IgD-negative memory B cell (primary cell): ENCODE results near the gene TMEM168. TPM values are rescaled to one million over a fixed set of nuclear protein-coding genes. Genes with fewer than 3 reads are reported as not detected.
A peak's percentile ranks its signal among the peaks of the same experiment; 100 is the strongest.

Experiments used
- H3K27ac Mint-ChIP-seq, 3 donors: one replicate each; pipeline ENCODE4 v1.8.0; 2020 to 2022; ENCODE audit warnings: mild to moderate bottlenecking in 3 of 3, mixed read lengths in 3 of 3, moderate library complexity in 1 of 3
- H3K27me3 Mint-ChIP-seq: one replicate; pipeline ENCODE4 v1.8.0; 2021; ENCODE audit warnings: mixed read lengths
- H3K36me3 Mint-ChIP-seq: one replicate; pipeline ENCODE4 v1.8.0; 2020; ENCODE audit warnings: mild to moderate bottlenecking, mixed read lengths
- H3K4me1 Mint-ChIP-seq, 3 donors: one replicate each; pipeline ENCODE4 v1.8.0; 2020 to 2022; ENCODE audit warnings: mixed read lengths in 3 of 3, mild to moderate bottlenecking in 1 of 3
- H3K4me3 Mint-ChIP-seq, 4 donors: one replicate each; pipeline ENCODE4 v1.8.0; 2020 to 2022; ENCODE audit warnings: mild to moderate bottlenecking in 4 of 4, mixed read lengths in 4 of 4, moderate library complexity in 3 of 4
- H3K9me3 Mint-ChIP-seq, 3 donors: one replicate each; pipeline ENCODE4 v1.8.0; 2020 to 2021; ENCODE audit warnings: mixed read lengths in 3 of 3, mild to moderate bottlenecking in 1 of 3
- polyA plus RNA-seq: library from polyadenylated mRNA; unstranded; fragments of 300-500 nt; fragmentation: Illumina TruSeq; gene quantifications from one replicate; pipeline ENCODE4 v1.2.3, GENCODE V29; 2021

TMEM168 gene
- polyA plus RNA-seq, 1 donor from 2014 or later = 6.0 TPM

DNA sequence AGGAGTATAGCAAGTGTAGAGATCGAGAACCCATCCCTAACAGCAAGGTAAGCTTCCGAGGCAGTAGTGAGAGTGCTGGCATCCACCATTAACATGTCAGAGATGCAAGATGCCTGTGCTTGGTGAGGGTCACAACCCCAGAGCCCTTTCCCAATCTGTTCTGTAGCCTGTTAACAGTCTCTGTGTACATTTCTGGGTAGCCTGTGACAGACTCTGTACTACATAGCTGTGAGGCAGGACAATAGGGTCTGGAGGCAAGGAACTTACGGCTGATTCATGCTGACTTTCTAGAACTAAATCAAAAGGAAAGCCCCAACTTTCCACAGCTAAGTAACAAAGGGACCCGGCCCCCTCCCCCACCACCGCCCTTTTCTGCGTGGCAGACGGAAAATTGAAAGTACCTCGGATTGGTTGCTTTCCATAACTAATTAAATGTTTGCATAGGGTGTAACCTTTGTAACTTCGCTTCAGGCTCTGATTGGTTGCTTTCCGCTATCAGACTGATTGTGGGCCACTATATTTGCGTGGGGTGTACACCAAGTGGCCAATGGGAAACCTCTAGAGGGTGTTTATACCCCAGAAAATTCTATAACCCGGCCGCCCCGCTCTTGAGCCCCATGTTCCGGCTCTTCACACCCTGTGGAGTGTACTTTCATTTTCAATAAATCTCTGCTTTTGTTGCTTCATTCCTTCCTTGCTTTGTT is 1.4 kb upstream of the TMEM168 start:
- Mint-ChIP-seq H3K4me3 (peak overlapping the region in 1 of 4 donors; percentile 98), H3K9me3 (no peaks in the 10 kb centered on the region), H3K4me1 (peaks cover 22 to 35% (median 32%) of the 10 kb centered on the region in 3 donors), H3K27ac (peak overlapping the region in 2 of 3 donors; percentile 98 to 99), H3K36me3 (peaks cover 3% of the 10 kb centered on the region), H3K27me3 (no peaks in the 10 kb centered on the region)

DNA sequence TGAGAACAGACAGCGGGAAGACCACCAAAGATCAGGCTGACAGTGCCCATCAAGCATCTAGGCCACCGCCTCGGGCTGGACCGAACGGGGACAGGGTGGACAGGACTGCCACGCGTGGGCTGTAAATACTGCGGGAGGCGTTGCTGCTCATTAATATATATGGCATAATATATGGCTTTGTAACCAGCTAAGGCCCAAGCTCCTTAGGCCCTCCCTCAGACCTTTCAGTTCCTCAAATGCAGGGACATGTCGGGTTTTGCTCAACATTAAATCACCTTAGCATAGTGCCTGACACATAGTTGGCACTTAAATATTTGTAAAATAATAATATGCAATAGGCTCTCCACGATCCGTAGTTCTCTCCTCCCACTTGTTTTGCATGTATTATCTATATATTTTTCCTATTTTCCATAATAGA is 402 bp upstream of the TMEM168 start:
- peaks cover 22 to 37% (median 35%) of the 10 kb centered on the region in 3 donors for H3K4me1 Mint-ChIP-seq
- peak overlapping the region; percentile 92 to 98 (median 98) for H3K4me3 Mint-ChIP-seq
- peaks cover 3% of the 10 kb centered on the region for H3K36me3 Mint-ChIP-seq
- peak overlapping the region; percentile 97 to 99 (median 98) for H3K27ac Mint-ChIP-seq
- no peaks in the 10 kb centered on the region for H3K9me3 Mint-ChIP-seq
- no peaks in the 10 kb centered on the region for H3K27me3 Mint-ChIP-seq

DNA sequence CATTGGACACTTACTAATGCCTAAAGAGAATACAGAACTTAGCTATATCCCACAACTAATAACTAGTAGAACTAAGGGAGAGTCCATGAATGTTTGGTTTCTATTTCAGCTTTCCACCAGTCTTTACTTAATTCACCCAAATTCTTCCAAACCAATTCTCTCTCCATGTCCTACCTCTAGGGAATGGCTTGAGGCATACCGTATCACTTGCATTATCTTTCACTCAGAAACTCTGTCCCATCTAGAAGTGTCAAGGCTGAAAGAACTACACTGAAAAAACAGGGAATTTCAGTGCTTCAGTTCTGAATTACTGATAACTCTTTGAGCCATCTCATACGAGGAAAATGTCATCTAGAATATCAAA is 758 bp downstream of the TMEM168 start:
- no peaks in the 10 kb centered on the region for H3K27me3 Mint-ChIP-seq
- H3K4me1 Mint-ChIP-seq = peaks cover 22 to 37% (median 35%) of the 10 kb centered on the region in 3 donors
- no peaks in the 10 kb centered on the region for H3K9me3 Mint-ChIP-seq
- H3K27ac Mint-ChIP-seq = peak overlapping the region; percentile 97 to 99 (median 98)
- peaks cover 3% of the 10 kb centered on the region for H3K36me3 Mint-ChIP-seq
- peak overlapping the region; percentile 92 to 98 (median 98) for H3K4me3 Mint-ChIP-seq

DNA sequence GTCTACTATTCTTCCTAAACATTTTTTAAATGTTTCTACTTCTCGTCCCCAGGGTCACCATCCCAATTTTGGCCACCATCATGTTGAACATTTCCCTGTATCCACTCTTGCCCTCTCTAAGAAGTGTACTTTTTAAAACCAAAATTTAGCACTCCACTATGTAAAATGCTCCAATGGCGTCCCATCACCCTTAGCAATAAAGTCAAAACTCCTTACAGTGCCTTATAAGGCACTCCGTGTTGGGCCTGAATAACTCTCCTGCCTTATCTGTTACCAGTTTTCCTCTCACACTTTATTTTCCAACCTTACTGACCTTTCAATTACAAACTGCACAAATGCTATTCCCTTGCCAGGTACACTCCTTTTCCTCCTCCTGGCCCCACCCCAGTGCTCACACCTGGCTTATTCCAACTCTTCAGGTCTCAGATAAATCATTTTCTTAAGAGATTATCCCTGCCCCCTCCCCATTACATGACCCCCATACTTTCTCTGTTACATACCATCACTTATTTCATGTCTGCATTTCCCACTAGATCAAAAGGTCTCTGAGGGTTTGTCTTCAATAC is 1.3 kb downstream of the TMEM168 start:
- peak overlapping the region; percentile 92 to 98 (median 98) for H3K4me3 Mint-ChIP-seq

DNA sequence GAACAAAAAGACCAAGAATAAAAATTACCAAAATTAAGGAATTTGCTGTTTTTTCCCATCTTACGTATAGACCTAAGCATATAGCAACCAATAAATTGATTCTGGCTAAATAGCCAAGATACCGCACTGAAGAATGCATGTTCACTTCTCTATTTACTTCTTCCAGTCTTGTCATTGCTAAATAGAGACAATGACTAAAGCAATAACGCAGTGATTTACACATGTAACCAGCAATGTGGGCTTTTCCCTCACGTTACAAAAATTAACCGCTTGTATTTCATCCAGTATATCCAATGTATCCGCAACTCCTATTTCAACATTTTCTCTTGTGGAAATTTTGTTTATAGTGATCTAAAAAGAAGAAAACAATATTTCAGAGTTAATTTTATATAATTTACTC is 5.6 kb downstream of the TMEM168 start:
- H3K27ac Mint-ChIP-seq = no peak overlapping the region
- peaks cover 16 to 38% (median 36%) of the 10 kb centered on the region in 3 donors for H3K4me1 Mint-ChIP-seq
- peaks cover 3% of the 10 kb centered on the region for H3K36me3 Mint-ChIP-seq
- H3K9me3 Mint-ChIP-seq = no peaks in the 10 kb centered on the region
- H3K4me3 Mint-ChIP-seq = no peak overlapping the region
- H3K27me3 Mint-ChIP-seq = no peaks in the 10 kb centered on the region

More for the DNA sequence above, 1.3 kb downstream of the TMEM168 start:
- Mint-ChIP-seq H3K27me3 (no peaks in the 10 kb centered on the region), H3K4me1 (peaks cover 22 to 37% (median 35%) of the 10 kb centered on the region in 3 donors), H3K36me3 (peaks cover 3% of the 10 kb centered on the region), H3K27ac (peak overlapping the region; percentile 82 to 98 (median 91)), H3K9me3 (no peaks in the 10 kb centered on the region)

DNA sequence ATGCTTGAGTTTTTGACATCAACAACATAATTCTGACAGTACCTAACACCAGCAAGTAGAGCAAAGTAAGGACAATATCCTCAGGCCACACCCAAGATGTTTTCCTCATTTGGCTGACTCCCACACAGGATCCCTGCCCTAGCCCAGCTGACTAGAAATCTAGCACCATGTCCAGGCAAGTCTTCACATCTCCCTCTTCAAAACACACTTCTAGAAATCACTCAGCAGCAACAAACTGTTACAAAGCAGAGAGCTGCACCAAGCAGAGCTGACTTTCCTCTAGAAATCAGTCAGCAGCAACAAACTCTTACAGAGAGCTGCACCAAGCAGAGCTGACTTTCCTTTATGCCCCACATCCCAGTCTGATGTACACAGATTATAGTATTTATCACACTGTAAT is 7.7 kb downstream of the TMEM168 start:
- Mint-ChIP-seq H3K4me3 (no peak overlapping the region), H3K9me3 (no peaks in the 10 kb centered on the region), H3K4me1 (peaks cover 0 to 21% (median 18%) of the 10 kb centered on the region in 3 donors), H3K27ac (peak overlapping the region in 2 of 3 donors; percentile 18 to 35), H3K27me3 (no peaks in the 10 kb centered on the region), H3K36me3 (no peaks in the 10 kb centered on the region)

DNA sequence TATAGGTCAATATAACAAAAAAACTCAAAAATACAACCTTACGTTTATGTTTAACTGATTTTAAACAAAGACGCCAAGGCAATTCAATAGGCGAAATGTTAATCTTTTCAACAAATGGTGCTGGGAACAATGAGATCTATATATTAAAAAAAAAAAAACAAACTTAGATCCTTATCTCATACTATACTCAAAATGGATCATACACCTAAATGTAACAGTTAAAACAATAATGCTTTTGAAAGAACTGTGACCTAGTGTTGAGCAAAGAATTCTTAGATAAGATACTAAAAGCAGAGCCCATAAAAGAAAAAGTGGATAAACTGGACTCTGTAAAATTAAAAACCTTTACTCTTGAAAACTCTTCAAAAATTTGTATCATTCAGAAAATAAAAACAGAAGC is 8.6 kb downstream of the TMEM168 start:
- Mint-ChIP-seq H3K4me3 (no peak overlapping the region), H3K36me3 (peaks cover 2% of the 10 kb centered on the region), H3K9me3 (no peaks in the 10 kb centered on the region), H3K27ac (no peak overlapping the region), H3K4me1 (peaks cover 0 to 18% (median 15%) of the 10 kb centered on the region in 3 donors), H3K27me3 (no peaks in the 10 kb centered on the region)

DNA sequence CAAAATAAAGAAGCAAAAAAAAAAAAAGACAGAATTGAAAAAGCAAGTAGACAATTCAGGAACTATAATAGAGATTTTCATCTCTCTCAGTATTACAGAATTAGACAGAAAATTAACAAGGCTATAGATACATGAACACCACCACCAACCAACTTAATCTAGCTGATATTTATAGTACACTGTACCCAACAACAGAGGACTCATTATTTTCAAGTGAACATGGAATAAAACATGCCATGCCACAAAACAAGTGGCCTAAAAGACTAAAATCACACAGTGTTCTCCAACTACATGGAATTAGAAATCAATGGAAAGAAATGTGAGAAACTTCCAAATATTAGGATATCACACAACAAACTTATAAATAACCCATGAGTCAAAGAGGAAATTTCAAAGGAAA is 9.1 kb downstream of the TMEM168 start:
- Mint-ChIP-seq H3K4me1 (peaks cover 0 to 18% (median 11%) of the 10 kb centered on the region in 3 donors), H3K27me3 (no peaks in the 10 kb centered on the region), H3K9me3 (no peaks in the 10 kb centered on the region), H3K27ac (no peak overlapping the region), H3K4me3 (no peak overlapping the region), H3K36me3 (peaks cover 2% of the 10 kb centered on the region)

DNA sequence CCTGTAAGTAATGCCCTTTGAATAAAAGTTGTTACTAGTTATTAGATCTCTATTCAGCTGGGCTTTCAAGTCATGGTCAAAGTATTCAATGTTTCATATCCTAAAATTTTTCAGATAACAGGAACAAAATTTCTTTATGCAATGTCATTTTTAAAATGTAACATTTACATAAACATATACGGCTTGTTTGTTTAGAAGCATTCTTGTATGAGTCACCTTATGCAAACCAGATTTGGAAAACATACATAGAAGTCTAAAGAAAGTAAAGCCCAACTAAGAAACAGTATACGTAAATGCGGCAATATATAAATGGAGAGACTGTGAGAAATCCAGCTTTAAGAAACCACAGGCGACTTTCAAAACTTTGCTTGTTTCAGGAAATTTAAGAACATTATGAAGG is 10.5 kb downstream of the TMEM168 start:
- H3K4me3 Mint-ChIP-seq = no peak overlapping the region
- H3K27ac Mint-ChIP-seq = no peak overlapping the region
- H3K36me3 Mint-ChIP-seq = peaks cover 2% of the 10 kb centered on the region
- no peaks in the 10 kb centered on the region for H3K9me3 Mint-ChIP-seq
- H3K27me3 Mint-ChIP-seq = no peaks in the 10 kb centered on the region
- peaks cover 1 to 18% (median 11%) of the 10 kb centered on the region in 3 donors for H3K4me1 Mint-ChIP-seq

DNA sequence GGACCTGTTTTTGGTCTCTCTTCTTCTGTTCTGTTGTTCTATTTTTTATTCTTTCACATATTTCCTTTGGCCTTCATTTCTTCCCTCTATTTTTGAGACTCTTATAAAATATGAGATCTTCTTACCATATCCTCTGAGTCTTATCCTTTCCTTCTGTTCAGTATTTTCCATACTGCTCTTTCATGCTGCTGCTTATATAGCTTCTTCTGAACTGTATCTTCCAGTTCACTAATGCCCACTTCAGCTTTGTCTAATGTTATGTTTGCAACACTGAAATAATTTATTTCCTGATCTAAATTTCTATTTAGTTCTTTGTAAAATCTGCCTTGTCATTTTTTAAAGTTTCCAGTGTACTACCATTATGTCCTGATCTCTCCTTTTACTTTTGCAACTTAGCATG is 12.8 kb downstream of the TMEM168 start:
- peak overlapping the region in 1 of 3 donors; percentile 59 for H3K27ac Mint-ChIP-seq

DNA sequence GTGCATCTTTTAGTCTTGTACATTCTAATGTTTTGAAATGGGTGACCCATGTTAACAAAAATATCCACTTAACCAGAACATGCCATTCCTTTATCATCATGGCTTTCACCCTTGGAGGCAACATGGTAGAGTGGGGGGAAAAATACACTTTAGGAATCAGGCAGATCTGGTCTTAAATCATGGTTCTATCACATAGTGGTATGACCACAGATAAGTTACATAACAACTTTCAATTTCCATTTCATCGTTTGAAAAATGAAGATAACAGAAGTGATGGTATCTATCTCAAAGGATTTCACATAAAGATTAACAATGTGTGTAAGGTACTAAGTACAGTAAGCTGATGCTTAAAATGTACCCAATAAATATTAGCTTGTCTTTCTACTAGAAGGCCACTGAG is 19.0 kb downstream of the TMEM168 start:
- no peak overlapping the region for H3K4me3 Mint-ChIP-seq
- H3K27ac Mint-ChIP-seq = no peak overlapping the region
- H3K36me3 Mint-ChIP-seq = peaks cover 3% of the 10 kb centered on the region
- H3K27me3 Mint-ChIP-seq = no peaks in the 10 kb centered on the region
- peaks cover 0 to 5% (median 1%) of the 10 kb centered on the region in 3 donors for H3K4me1 Mint-ChIP-seq
- H3K9me3 Mint-ChIP-seq = no peaks in the 10 kb centered on the region

More for the DNA sequence above, 12.8 kb downstream of the TMEM168 start:
- Mint-ChIP-seq H3K27me3 (no peaks in the 10 kb centered on the region), H3K4me3 (no peak overlapping the region), H3K36me3 (peaks cover 4% of the 10 kb centered on the region), H3K4me1 (peaks cover 1 to 12% (median 6%) of the 10 kb centered on the region in 3 donors), H3K9me3 (no peaks in the 10 kb centered on the region)

DNA sequence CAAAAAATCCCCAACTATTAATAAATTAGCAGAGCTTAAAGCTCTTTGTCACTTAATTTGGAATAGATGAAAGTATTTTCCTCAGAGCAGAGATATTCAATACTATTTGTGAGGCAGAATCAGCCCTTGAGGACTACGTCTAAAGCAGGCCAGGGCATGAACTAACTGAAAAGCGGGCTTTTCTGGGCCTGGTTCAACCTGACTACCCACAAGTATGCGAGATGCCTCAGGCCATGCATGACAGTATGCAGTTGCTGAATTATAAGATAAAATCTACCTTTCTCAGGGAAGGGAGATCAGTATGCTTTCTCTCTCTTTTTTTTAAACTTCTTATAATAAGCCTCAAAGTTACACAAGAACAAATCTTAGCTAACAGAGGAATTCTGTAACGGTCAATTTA is 20.1 kb downstream of the TMEM168 start:
- Mint-ChIP-seq H3K9me3 (no peaks in the 10 kb centered on the region), H3K4me3 (no peak overlapping the region), H3K36me3 (peaks cover 3% of the 10 kb centered on the region), H3K4me1 (peaks cover 0 to 8% (median 4%) of the 10 kb centered on the region in 3 donors), H3K27me3 (no peaks in the 10 kb centered on the region), H3K27ac (no peak overlapping the region)

DNA sequence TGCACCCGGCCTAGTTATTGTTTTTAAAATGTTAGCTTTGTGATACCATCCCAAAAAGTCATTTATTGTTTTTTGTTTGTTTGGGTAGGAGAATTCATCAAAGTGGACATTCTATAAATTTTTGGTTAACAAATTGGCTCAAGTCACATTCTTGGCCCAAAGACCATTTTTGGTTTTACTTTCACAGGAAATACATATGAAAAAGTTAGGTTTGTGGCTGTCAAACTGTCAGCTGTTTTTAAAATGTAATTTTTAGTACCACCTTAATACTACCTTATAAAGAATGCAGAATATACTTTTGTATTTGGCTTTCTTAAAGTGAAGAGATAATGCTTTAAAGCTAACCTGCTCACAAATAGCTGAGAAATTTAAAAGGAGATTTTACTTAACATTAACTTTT is 25.1 kb downstream of the TMEM168 start:
- H3K36me3 Mint-ChIP-seq = peaks cover 1% of the 10 kb centered on the region
- no peaks in the 10 kb centered on the region for H3K9me3 Mint-ChIP-seq
- H3K27ac Mint-ChIP-seq = no peak overlapping the region
- H3K4me1 Mint-ChIP-seq = peaks cover 3 to 16% (median 10%) of the 10 kb centered on the region in 3 donors
- no peaks in the 10 kb centered on the region for H3K27me3 Mint-ChIP-seq
- H3K4me3 Mint-ChIP-seq = no peak overlapping the region

DNA sequence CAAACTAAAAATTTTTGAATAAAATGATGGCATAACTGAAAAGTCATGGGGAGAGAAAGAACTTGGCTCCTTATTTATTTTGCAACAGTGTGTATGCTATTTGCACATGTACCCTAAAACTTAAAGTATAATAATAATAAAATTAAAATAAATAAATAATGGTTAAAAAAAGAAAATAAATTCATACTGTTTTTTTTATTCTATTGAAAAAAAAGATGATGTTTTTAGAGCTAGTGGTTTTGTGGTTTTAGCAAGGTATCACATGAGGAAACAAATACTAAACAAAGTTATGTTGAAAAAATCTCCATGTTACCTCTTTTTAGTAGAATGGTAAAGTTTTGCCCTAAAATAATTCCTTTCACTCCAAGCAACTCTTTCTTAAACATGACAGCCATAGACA is 26.2 kb downstream of the TMEM168 start:
- Mint-ChIP-seq H3K27me3 (no peaks in the 10 kb centered on the region), H3K27ac (peak overlapping the region in 1 of 3 donors; percentile 49), H3K9me3 (no peaks in the 10 kb centered on the region), H3K4me3 (peak overlapping the region in 1 of 4 donors; percentile 33), H3K36me3 (peaks cover 1% of the 10 kb centered on the region), H3K4me1 (peaks cover 3 to 13% (median 10%) of the 10 kb centered on the region in 3 donors)

DNA sequence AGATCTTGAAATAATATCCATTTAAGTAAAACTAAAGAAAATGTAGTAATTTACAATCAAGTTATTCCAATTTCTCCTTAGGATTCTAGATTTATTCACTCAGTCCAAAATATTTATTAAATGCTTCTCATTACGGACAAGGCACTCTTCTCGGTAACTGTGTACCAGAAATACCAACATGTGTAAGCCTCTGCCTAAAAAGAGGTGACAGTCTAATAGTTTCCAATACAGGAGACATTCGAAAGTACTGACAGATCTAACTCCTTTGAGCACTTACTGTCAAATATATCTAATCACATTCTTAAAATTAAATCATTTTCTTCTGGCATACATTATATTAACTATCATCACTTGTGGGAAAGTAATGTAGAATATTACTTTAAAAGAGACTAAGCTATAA is 26.9 kb downstream of the TMEM168 start:
- Mint-ChIP-seq H3K36me3 (no peaks in the 10 kb centered on the region), H3K9me3 (no peaks in the 10 kb centered on the region), H3K4me3 (no peak overlapping the region), H3K27me3 (no peaks in the 10 kb centered on the region), H3K27ac (no peak overlapping the region), H3K4me1 (peaks cover 3 to 13% (median 10%) of the 10 kb centered on the region in 3 donors)

DNA sequence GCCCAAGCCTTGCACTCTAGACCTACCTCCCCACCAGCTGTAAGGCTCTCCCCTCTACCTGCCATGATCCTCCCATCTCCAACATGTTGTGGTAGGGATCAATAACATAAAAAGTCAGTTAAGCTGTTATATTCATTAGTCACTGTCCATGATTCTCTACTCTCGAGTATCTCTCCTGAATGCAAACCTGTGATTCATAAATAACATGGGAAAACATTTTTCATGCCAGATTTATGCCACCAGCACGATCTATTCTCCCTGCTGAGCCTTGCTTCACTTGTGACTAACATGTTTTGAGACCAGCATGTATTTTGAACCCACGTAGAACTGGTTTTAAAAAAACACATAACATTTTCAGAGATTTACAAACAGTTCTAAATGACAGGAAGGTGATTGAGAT is 30.3 kb downstream of the TMEM168 start:
- Mint-ChIP-seq H3K4me3 (no peak overlapping the region), H3K27ac (no peak overlapping the region), H3K4me1 (peaks cover 5 to 8% (median 5%) of the 10 kb centered on the region in 3 donors), H3K9me3 (peaks cover 2 to 4% (median 2%) of the 10 kb centered on the region in 3 donors), H3K27me3 (no peaks in the 10 kb centered on the region), H3K36me3 (no peaks in the 10 kb centered on the region)
